Effector memory CD4-positive, alpha-beta T cell (primary cell): ENCODE data around the gene VWA5B1.

ENCODE experiments used
- DNase-seq, 3 donors: peaks; one replicate each; pipeline ENCODE4 v3.0.0-alpha.2; 2020
- H3K27ac ChIP-seq: 2 replicates; pipeline ENCODE4 v1.7.0; 2013; ENCODE audit warnings: mild to moderate bottlenecking, low read length, moderate library complexity; ENCODE audit not compliant: insufficient read depth, poor library complexity, severe bottlenecking
- H3K27me3 ChIP-seq: replicated peaks from 2 replicates; pipeline ENCODE4 v1.7.0; 2013; ENCODE audit warnings: mild to moderate bottlenecking, low read length; ENCODE audit not compliant: insufficient read depth, control insufficient read depth, poor library complexity, severe bottlenecking
- H3K36me3 ChIP-seq: 2 replicates; pipeline ENCODE4 v1.7.0; 2013; ENCODE audit warnings: mild to moderate bottlenecking, low read length, moderate library complexity; ENCODE audit not compliant: control insufficient read depth, insufficient read depth
- H3K4me1 ChIP-seq: 2 replicates; pipeline ENCODE4 v1.7.0; 2013; ENCODE audit warnings: low read length, mild to moderate bottlenecking; ENCODE audit not compliant: control insufficient read depth, insufficient read depth, poor library complexity, severe bottlenecking
- H3K4me3 ChIP-seq: 2 replicates; pipeline ENCODE4 v1.7.0; 2013; ENCODE audit warnings: low read length, low read depth, mild to moderate bottlenecking; ENCODE audit not compliant: insufficient read depth, poor library complexity, severe bottlenecking
- H3K9me3 ChIP-seq: 2 replicates; pipeline ENCODE4 v1.7.0; 2013; ENCODE audit warnings: mild to moderate bottlenecking, low read length, moderate library complexity; ENCODE audit not compliant: control insufficient read depth

The VWA5B1 gene

GRCh38 chr1:20302108-20302471 lies 11.4 kb downstream of the VWA5B1 start:
- Histone ChIP-seq H3K27ac (no peak overlapping the region), H3K36me3 (no peaks in the 10 kb centered on the region), H3K9me3 (no peaks in the 10 kb centered on the region), H3K4me3 (no peak overlapping the region), H3K4me1 (no peaks in the 10 kb centered on the region), H3K27me3 (no peaks in the 10 kb centered on the region)
- DNase-seq, result no peak

GRCh38 chr1:20307026-20307425 lies 16.4 kb downstream of the VWA5B1 start:
- Histone ChIP-seq H3K27me3 (no peaks in the 10 kb centered on the region), H3K36me3 (no peaks in the 10 kb centered on the region), H3K27ac (no peak overlapping the region), H3K4me3 (no peak overlapping the region), H3K9me3 (no peaks in the 10 kb centered on the region), H3K4me1 (no peaks in the 10 kb centered on the region)
- DNase-seq, result no peak

GRCh38 chr1:20308569-20308968 lies 17.9 kb downstream of the VWA5B1 start:
- Histone ChIP-seq H3K27me3 (no peaks in the 10 kb centered on the region), H3K4me3 (no peak overlapping the region), H3K27ac (no peak overlapping the region), H3K4me1 (no peaks in the 10 kb centered on the region), H3K36me3 (no peaks in the 10 kb centered on the region), H3K9me3 (no peaks in the 10 kb centered on the region)
- DNase-seq, result no peak

- H3K27me3 ChIP-seq, result no peaks in the 10 kb centered on the region
- H3K4me1 ChIP-seq, result no peaks in the 10 kb centered on the region
- no peaks in the 10 kb centered on the region for H3K36me3 ChIP-seq
- H3K27ac ChIP-seq, result no peak overlapping the region
- H3K4me3 ChIP-seq, result no peak overlapping the region
- no peak for DNase-seq
- no peaks in the 10 kb centered on the region for H3K9me3 ChIP-seq
These were observed 20.6 kb downstream of the VWA5B1 start for GRCh38 chr1:20311289-20311688.

GRCh38 chr1:20312310-20312709 lies 21.6 kb downstream of the VWA5B1 start:
- no peaks in the 10 kb centered on the region for H3K4me1 ChIP-seq
- H3K27ac ChIP-seq, result no peak overlapping the region
- H3K27me3 ChIP-seq, result no peaks in the 10 kb centered on the region
- DNase-seq, result no peak
- no peaks in the 10 kb centered on the region for H3K36me3 ChIP-seq
- H3K9me3 ChIP-seq, result no peaks in the 10 kb centered on the region
- H3K4me3 ChIP-seq, result no peak overlapping the region

- Histone ChIP-seq H3K9me3 (no peaks in the 10 kb centered on the region), H3K36me3 (no peaks in the 10 kb centered on the region), H3K27ac (no peak overlapping the region), H3K4me1 (no peaks in the 10 kb centered on the region), H3K4me3 (no peak overlapping the region), H3K27me3 (no peaks in the 10 kb centered on the region)
- no peak for DNase-seq
These were observed 22.1 kb downstream of the VWA5B1 start for GRCh38 chr1:20312818-20313217.

GRCh38 chr1:20317471-20317870 lies 26.8 kb downstream of the VWA5B1 start:
- DNase-seq, result no peak
- Histone ChIP-seq H3K4me1 (peaks cover 5% of the 10 kb centered on the region), H3K27me3 (no peaks in the 10 kb centered on the region)

GRCh38 chr1:20318521-20318920 lies 27.8 kb downstream of the VWA5B1 start:
- peaks cover 8% of the 10 kb centered on the region for H3K4me1 ChIP-seq
- H3K27me3 ChIP-seq, result no peaks in the 10 kb centered on the region
- H3K27ac ChIP-seq, result no peak overlapping the region
- H3K36me3 ChIP-seq, result no peaks in the 10 kb centered on the region
- H3K9me3 ChIP-seq, result no peaks in the 10 kb centered on the region
- no peak overlapping the region for H3K4me3 ChIP-seq
- DNase-seq, result no peak

More at GRCh38 chr1:20317471-20317870, 26.8 kb downstream of the VWA5B1 start:
- Histone ChIP-seq H3K36me3 (no peaks in the 10 kb centered on the region), H3K4me3 (no peak overlapping the region), H3K9me3 (no peaks in the 10 kb centered on the region), H3K27ac (no peak overlapping the region)

GRCh38 chr1:20318971-20319370 lies 28.3 kb downstream of the VWA5B1 start:
- no peak for DNase-seq
- no peaks in the 10 kb centered on the region for H3K9me3 ChIP-seq

GRCh38 chr1:20319456-20320220 lies 29.0 kb downstream of the VWA5B1 start:
- H3K27ac ChIP-seq, result no peak overlapping the region
- H3K4me3 ChIP-seq, result no peak overlapping the region
- H3K27me3 ChIP-seq, result no peaks in the 10 kb centered on the region
- no peaks in the 10 kb centered on the region for H3K36me3 ChIP-seq
- H3K4me1 ChIP-seq, result peaks cover 8% of the 10 kb centered on the region
- no peaks in the 10 kb centered on the region for H3K9me3 ChIP-seq
- DNase-seq, result no peak

More at GRCh38 chr1:20318971-20319370, 28.3 kb downstream of the VWA5B1 start:
- Histone ChIP-seq H3K4me3 (no peak overlapping the region), H3K27ac (no peak overlapping the region), H3K4me1 (peaks cover 8% of the 10 kb centered on the region), H3K36me3 (no peaks in the 10 kb centered on the region), H3K27me3 (no peaks in the 10 kb centered on the region)
